GM19397 (cell line): ENCODE data around the gene PPP1R14C.

Source experiments
- ATAC-seq: cut with Tn5 transposase; IDR thresholded peaks from one replicate; pipeline ENCODE4 v1.9.1; 2021; ENCODE audit warnings: mild to moderate bottlenecking, moderate library complexity; ENCODE audit not compliant: unreplicated experiment

Gene PPP1R14C

GRCh38 chr6:150142670-150143515 lies at the start of gene PPP1R14C:
TSS of gene PPP1R14C (plus strand) at chr6:150143044. CDS start at chr6:150143193, 149 bp downstream.
- no peak for ATAC-seq

GRCh38 chr6:150093397-150093796 lies 49.4 kb upstream of the PPP1R14C start:
- no peak for ATAC-seq

GRCh38 chr6:150098155-150098554 lies 44.7 kb upstream of the PPP1R14C start:
- no peak for ATAC-seq

- no peak for ATAC-seq
Observed at GRCh38 chr6:150099546-150099945, 43.3 kb upstream of the PPP1R14C start.

- no peak for ATAC-seq
Observed at GRCh38 chr6:150099953-150100352, 42.9 kb upstream of the PPP1R14C start.

- ATAC-seq = no peak
Observed at GRCh38 chr6:150100745-150101144, 42.1 kb upstream of the PPP1R14C start.

- no peak for ATAC-seq
Observed at GRCh38 chr6:150102750-150103270, 40.0 kb upstream of the PPP1R14C start.

GRCh38 chr6:150112233-150112632 lies 30.6 kb upstream of the PPP1R14C start:
- no peak for ATAC-seq

- ATAC-seq = no peak
Observed at GRCh38 chr6:150115769-150116168, 27.1 kb upstream of the PPP1R14C start.

GRCh38 chr6:150116200-150116800 lies 26.5 kb upstream of the PPP1R14C start:
- no peak for ATAC-seq

GRCh38 chr6:150118203-150118602 lies 24.6 kb upstream of the PPP1R14C start:
- no peak for ATAC-seq

GRCh38 chr6:150118627-150119026 lies 24.2 kb upstream of the PPP1R14C start:
- ATAC-seq = no peak

- ATAC-seq = no peak
Observed at GRCh38 chr6:150119173-150119572, 23.7 kb upstream of the PPP1R14C start.

GRCh38 chr6:150123645-150124044 lies 19.2 kb upstream of the PPP1R14C start:
- ATAC-seq = no peak

GRCh38 chr6:150124235-150124634 lies 18.6 kb upstream of the PPP1R14C start:
- no peak for ATAC-seq

GRCh38 chr6:150126641-150127291 lies 16.1 kb upstream of the PPP1R14C start:
- ATAC-seq = no peak

- ATAC-seq = no peak
Observed at GRCh38 chr6:150128425-150128824, 14.4 kb upstream of the PPP1R14C start.

GRCh38 chr6:150129616-150130505 lies 13.0 kb upstream of the PPP1R14C start:
- no peak for ATAC-seq

GRCh38 chr6:150133686-150134085 lies 9.2 kb upstream of the PPP1R14C start:
- ATAC-seq = no peak

GRCh38 chr6:150134280-150134920 lies 8.4 kb upstream of the PPP1R14C start:
- no peak for ATAC-seq
